Keratinocyte (primary cell): Measurements from ENCODE around the gene PRELP.

Experiments used
- CTCF ChIP-seq, 3 experiments: IDR thresholded peaks in 1 of 3; conservative IDR thresholded peaks in 1 of 3; optimal IDR thresholded peaks in 1 of 3; 2 replicates in 2 of 3; 3 replicates in 1 of 3; pipeline versions ENCODE3 to v1.5.1; 2011; ENCODE audit warnings: low read length in 3 of 3, mild to moderate bottlenecking in 3 of 3, moderate library complexity in 2 of 3, control low read depth in 1 of 3, inconsistent platforms in 1 of 3; ENCODE audit not compliant: insufficient read depth in 2 of 3; ENCODE audit errors: extremely low read depth in 1 of 3
- EZH2 ChIP-seq: IDR thresholded peaks from one replicate; pipeline ENCODE4 v1.6.1; 2012; ENCODE audit warnings: inconsistent platforms, mild to moderate bottlenecking, low read length, moderate library complexity

- no peak for TF ChIP-seq CTCF (optimal IDR thresholded peaks at IDR 0.05 in 1 of 3, IDR thresholded peaks at IDR 0.05 in 1 of 3, conservative IDR thresholded peaks at IDR 0.05 in 1 of 3; ENCODE audit: extremely low read depth in 1 of 3, insufficient read depth in 2 of 3, low read length in 3 of 3)
- no peak for TF ChIP-seq EZH2
Observed at GRCh38 chr1:203476216-203476814, 709 bp downstream of the PRELP start.
